GM04503 (cell line): ENCODE data around the gene LDB2.
"Not testable (repeated sequence)": the region's sequence is repeated elsewhere in the genome, so short reads cannot be mapped to it uniquely, and the experiment has no call there.

Experiments used
- DNase-seq: peaks from one replicate; pipeline ENCODE4 v3.0.0-alpha.2; 2012; ENCODE audit warnings: low read depth

LDB2 gene

DNA sequence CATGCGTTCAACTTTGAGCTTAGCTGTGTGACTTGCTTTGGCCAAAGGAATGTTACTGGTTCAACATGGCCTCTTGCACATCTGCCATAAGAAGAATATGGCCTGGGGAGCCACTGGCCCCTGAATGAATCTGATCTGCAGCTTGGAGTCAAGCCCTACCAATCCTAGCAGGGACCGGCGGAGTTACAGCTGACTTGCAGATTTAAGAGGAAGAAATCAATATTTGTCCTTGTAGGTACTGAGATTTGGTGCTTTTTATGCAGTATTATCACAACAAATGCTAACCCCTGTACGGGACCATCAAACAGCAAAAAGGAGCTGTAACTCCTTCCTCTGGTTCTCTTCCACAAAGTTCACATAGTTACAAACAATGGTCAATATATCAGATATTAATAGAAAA, 252.0 kb downstream of the LDB2 start:
- DNase-seq, result no peak

DNA sequence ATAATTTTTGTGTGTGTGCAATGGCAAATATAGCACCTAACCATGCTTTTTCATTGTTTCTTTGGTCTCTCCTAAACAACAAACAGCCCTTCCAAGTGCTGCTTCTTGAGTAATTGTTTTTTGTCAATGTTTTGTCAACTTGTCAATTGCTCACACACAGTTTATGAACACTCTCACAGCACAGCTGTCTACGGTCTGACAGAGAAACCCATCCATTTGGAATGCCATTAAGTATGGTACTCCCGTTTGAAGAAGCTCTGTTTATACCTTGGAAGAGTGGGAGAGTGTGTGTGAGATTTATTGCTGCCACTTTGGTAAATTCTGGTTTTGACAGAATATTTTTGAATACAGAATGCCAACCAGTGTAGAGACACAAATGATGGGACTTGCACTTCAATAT, 254.6 kb downstream of the LDB2 start:
- DNase-seq, result no peak

DNA sequence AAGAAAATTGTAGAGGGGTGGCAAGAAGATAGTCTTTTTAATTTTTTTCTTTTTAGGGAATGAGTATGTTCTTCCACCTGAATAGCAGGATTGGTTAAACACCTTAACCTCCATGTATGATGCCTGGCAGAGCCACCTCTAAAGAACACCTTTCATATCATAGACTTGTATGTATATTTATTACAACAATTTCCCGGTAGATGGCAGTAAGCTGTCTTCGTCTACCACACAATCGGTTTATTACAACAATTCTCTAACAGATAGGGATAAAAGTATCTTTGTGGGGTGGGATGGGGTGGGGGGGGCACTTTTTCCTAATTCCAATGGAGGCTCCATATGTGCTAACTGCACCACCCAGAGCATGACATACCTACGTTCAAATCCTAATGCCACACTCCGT, 255.5 kb downstream of the LDB2 start:
- no peak for DNase-seq

DNA sequence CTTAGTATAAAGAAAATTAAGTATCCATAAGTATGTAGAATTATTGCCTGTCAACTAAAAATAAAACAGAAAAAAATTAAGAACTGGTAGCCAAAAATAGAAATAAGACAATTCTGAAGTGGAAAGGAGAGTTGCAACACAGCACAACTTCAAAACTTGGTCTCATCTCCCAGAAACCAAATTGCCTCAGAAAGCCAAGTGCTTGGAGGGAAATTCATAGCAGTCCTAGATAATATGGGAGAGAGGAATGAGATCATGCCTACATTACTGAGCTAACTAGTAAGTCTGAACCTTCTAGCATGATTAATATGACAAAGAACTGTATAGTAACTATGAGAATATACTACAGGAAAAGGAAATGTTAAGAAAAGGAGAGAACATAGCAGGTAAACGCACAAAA, 256.5 kb downstream of the LDB2 start:
- DNase-seq, result peak; percentile 60

DNA sequence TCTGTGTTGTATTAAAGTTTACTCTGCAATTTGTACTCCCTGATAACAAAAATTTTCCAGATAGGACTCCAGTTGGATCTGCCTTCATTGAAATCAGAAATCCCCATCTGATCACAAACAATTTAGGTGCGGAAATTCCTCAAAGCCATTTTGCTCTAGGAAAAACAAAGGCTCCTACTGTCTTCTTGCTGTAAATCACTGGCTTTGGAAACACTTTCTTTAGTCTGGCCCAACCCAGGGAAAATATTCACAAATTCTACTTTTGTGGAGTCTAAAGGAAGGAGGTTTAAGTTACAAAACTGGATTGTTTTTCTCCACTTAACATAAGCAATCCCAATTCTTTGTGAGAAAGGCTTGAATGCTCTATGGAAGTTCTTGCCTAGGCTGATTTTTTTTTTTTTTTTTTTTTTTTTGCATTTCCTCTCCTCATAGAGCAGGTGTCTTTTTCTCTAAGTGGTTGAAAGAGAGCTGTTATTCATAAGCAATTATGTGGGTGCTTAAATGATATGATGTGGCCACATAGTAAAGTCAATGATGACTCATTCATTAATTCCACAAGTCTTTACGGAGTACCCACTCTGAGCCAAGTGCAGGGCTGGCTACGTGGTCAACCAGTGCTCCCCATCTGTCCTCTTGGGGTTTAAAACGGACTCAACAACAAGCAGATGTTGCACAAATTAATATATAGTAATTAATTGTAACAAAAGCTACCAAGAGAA, 261.4 kb downstream of the LDB2 start:
- no peak for DNase-seq

DNA sequence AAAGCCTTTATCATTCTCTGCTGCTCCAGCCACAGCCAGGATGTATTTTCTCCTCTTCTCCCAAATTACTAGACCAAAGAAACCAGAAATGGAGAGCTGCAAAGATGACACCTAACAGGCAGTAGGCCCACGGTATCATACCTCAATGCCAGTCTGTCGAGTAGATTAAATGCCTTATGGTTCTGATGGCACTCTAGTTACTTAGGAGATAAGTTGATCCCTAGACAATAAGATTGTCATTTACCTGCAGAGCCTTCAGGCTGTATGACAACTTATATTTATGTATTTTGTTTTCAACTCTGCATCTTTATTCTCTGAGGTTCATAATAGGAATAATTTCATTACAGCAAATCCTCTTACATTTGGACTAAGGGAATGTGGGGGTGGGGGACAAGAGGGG, 262.1 kb downstream of the LDB2 start:
- DNase-seq, result no peak

DNA sequence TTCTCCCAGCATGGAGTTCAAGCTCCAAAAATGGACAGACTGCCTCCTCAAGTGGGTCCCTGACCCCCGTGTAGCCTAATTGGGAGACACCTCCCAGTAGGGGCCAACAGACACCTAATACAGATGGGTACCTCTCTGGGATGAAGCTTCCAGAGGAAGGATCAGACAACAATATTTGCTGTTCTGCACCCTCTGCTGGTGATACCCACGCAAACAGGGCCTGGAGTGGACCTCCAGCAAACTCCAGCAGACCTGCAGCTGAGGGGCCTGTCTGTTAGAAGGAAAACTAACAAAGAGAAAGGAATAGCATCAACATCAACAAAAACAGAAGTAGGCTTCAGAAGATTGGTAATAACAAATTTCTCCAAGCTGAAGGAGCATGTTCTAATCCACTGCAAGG, 269.2 kb downstream of the LDB2 start:
- DNase-seq, result not testable (repeated sequence)

DNA sequence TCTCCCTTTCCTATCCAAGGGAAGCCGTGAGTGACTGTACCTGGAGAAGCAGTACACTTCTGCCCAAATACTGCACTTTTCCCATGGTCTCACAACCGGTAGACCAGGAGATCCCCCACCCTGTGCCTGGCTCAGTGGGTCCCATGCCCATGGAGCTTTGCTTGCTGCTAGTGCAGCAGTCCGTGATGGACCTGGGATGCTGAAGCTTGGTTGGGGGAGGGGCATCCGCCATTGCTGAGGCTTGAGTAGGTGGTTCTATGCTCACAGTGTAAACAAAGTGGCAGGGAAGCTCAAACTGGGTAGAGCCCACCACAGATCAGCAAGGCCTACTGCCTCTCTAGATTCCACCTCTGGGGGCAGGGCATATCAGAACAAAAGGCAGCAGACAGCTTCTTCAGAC, 269.6 kb downstream of the LDB2 start:
- DNase-seq, result not testable (repeated sequence)

DNA sequence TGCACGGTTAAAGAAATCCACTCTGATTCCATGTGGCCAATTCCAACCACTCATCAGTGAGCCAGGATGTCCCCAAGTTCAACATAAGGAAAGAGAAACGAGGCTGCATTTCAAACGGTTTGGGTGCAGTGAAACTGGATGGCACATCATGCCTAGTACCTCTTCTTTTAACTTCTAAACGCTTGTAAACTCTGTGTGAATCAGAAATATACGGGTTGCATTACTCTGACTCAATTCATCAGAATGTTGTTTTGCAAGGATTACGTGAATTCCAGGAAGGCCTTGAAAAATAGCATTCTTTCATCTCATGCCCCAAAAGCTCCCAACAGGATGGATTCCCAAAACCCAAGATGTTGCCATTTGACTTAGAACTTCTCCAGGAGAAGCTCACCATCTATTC, 270.4 kb downstream of the LDB2 start:
- DNase-seq, result peak; percentile 93

DNA sequence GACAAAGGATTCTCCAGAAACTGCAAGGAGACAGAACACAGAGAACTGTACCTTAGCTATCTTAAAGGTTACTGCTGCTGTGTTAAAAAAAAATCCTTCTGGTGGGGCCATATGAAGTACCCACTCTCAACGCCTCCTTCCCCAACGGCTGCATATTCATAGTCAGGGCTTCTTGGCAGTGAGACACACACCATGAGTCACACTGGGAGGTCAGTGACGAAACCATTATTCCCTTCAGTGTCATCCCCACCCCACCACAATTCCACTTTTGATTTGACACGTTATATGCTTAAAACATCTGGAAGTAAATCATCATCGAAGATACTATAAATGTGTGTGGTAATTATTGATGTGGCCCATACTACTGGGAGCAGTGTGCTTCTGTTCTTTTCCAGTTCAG, 271.5 kb downstream of the LDB2 start:
- peak; percentile 80 for DNase-seq

DNA sequence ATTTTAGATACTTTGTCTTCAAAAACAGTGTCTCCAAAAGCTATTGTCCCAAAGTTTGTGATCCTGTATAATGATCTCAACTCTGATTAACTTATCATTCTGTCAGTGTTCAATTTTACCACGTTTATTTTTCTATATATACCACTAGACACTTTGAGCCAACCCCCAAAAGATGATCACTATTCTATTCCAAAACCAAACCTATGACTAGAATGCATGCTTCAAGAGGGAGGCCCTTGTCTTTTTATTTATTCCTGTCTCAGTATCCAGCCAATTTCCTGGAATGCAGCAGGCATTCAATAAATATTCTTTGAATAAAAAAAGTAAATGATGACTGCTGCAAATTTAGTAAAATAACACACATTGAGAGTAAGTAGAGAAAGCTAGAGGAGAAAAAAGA, 275.6 kb downstream of the LDB2 start:
- DNase-seq, result no peak

DNA sequence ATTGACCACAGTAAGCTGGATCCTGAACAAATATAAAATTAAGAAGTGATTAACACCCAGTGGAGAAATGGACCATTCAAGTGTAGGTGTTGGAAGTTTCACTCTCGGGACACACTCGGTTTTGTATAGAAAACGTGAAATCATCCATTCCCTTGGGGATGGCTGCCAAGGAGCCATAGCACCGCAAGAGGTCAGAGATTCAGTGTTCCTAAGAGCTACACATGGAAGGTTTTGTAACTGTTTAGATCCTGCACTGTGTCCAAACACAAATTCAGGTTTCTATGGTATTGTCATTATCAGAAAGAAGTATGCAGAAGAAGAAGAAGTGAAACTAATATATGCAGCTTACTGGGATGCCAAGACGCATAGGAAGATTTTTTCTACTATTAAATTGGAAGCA, 281.0 kb downstream of the LDB2 start:
- no peak for DNase-seq

DNA sequence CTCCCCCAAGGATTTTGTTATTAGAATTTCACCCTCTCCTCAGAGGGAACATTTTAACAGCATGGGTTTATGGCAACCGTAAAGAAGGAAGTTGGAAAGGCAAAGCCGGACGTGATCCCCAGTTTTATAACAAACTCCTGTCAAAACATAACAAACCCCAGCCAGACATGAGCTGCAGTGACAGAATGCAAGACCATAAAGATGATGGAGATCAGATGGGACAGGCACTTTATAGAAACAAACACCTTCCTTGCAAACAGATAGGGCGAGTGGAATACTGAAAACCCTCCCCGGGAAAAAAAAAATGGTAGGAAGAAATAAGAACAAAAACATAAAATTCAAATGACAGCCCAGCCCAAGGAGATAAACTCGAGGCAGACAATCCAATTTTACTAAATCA, 281.4 kb downstream of the LDB2 start:
- DNase-seq, result no peak

DNA sequence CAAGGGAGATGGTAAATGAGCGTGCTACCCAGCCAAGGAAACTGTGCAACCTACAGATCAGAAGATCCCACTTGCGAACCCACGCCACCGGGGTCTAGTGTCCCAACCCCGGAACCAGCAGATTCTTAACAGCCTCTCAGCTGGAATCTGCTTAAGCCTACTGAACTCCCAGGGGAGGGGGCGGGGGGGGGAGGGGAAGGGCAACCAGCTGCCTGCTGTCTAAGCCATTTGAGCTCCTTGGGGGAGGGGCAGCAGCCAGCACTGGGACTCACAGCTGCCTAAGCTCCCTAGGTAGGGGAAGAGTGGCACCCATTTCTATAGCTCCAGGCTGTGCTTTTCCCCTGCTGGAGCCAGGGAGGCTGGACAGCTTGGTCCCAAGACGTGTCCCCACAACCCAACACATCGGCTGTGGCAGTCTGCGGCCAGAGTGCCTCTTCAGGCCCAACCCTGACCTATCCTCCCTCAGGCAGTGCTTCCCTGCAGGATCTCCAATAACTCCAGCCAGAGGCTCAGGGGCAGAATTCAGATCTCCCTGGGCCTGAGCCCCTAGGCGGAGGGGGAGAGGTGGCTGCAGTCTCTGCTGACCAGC, 289.2 kb downstream of the LDB2 start:
- no peak for DNase-seq

DNA sequence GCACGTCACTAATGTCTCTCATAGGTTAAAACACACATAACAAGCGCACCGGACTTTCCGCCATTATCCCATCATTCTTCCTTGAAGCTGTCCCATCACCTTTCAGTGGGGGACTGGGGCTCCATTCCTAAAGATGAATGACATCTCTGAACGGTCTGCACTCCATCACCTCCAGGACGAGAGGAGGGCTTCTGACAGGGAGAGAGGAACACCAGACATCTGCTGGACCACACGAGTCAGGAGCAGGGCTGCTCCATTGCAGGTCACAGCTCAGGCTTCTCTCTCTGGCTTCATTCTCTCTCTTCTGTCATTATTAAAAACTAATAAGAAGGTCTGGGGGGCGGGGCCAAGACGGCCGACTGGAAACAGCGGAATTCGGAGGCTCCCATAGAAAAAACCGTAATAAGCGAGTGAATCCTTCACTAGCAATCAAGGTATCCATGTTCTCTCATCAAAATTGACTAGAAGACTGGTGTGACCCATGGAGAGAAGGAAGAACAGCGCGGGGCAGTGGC, 289.8 kb downstream of the LDB2 start:
- no peak for DNase-seq

DNA sequence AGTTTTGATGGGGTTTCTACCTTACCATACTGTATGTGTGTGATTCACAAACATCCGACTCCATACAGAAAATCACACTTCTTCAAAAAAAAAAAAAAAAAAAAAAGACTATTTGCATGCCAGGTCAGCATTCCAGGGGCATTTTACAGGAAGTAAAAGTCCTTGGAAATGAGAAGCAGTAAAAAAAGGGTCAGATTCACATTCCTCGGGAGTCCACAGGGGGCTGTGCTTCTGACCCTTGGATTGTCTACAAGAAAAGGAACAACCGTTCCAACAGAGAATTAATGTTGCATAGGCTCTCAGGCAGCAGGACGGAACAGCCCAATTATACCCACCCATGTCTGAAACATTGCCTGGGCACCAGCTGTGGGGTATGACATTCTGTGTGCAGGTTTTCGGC, 290.3 kb downstream of the LDB2 start:
- DNase-seq, result no peak

DNA sequence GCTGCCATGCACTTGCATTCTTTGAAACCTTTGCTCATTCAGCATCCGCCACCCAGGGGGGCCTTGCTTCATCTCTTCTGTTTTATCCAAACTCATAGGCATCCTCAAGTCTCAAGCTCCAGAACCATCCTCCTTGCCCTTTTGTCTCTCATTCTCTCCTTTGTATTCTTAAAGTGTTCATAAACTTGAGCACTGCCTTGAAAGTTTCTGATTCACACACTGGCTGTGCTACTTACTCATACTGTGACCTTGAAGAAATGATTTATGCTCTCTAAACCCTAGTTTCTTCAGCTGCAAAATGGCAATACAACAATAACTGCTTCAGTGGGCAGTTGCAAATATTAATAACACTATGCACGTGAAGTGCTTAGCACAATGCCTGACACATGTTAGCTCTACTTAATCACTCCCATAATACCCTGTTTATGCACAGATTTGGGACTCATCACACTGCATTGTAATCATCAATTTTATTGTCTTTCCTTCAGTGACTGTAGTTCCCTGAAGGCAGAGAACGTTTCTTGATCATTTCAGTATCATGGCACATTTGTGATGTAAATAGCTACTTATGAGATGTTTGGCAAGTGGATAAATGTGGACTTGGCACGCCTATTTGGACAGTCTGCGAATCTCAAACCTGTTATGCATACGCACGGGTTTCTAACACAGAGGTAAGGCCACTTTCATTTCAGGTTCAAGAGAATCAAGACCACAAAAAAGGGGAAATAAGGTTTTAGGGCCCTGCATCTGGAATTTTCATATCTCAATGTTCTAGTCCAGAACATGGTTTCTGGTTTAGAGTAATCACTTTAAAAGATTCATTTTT, 291.0 kb downstream of the LDB2 start:
- DNase-seq, result no peak

DNA sequence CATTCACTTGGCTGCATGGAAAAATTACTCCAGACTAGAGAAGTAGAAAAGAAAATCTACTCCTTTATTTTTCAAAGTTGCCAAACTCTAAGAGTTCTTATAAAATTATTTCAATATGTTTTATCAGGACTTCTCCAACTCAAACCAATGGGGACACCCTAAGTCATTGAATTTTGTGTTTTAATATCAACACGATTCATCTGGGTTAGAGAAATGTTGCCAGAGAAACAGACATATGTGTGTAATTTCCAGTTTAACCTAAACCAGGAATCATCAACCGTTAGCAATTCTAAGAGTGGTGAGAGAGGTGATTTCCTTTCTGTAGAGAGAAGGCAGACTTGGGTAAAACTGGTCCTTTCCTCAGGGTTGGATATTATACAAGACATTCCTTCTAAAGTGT, 291.8 kb downstream of the LDB2 start:
- no peak for DNase-seq

DNA sequence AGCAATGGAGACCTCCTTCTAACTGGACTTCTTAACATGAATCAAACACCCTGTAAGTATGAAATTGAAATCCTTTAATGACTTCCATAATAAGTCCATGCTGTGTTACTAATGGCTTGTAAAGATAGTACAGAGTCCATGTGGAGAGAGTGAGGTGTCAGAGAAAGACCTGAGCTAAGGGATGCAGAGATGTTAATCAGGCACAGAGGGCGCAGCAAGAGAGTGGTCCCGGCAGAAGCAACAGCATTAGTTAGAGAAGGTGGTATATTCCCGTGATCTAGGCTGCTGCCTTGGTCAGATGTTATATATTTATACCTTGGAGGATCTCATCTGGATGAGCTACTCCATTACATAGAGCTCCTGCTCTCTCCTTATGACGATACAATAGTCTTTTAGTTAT, 295.3 kb downstream of the LDB2 start:
- DNase-seq, result no peak

DNA sequence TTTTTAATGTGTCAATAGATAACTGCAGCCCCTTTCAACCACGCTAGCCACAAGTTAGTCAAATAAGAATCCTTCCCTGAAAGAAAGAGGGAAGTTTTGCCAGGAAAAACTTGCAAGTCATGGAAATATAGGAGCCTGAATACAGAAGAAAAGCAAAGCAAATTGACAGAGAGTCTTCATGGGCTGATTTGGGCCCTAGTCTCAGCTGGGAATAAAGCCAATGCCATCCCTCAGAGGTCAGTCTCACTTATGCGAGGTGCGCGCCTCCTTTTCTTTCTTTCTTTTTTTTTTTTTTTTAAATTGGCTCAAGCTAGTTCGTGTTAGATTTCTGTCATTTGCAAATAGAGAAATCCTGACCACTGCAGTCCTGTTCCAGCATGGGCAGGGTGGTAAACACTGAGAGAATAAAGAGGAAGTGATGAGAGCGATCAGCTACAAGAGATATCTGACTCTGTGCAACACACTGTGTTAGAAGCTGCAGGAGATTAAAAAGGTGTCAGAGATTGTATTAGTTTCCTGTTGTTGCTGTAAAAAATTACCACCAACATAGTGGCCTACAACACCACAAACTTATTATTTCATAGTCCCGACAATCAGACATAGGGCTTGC, 299.7 kb downstream of the LDB2 start:
- DNase-seq, result no peak

DNA sequence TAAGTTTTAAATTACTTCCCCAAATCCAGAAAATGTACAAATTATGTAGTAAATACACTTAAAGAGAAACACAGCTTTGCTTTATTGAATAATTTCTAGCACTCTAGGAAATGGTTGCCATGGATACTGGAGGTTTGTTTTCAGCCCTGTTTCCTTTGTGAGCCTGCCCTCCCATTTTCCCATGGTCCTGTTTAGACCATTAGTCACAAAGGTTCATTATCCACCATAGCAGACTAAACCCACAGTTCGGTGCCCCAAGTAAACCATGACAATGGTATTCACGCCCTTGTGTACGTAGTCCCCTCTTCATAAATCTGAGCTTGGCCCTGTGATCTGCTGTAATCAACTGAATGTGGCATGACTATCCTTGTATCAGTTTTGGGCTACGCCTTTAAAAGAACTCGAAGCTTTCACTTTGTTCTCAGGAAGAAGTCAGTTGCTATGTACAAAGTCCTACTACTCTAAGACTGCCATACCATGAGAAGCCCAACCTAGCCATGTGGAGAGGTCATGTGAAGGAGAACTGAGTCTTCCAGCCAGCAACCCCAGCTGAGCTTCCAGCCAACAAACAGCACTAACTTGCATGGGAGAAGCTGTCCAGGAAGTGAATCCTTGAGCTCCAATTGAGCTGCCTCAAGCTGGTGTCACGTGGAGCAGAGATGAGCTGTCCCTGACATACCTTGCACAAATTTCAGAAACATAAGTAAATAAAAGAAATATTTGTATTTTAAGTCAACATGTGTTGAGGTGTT, 300.4 kb downstream of the LDB2 start:
- DNase-seq, result no peak

DNA sequence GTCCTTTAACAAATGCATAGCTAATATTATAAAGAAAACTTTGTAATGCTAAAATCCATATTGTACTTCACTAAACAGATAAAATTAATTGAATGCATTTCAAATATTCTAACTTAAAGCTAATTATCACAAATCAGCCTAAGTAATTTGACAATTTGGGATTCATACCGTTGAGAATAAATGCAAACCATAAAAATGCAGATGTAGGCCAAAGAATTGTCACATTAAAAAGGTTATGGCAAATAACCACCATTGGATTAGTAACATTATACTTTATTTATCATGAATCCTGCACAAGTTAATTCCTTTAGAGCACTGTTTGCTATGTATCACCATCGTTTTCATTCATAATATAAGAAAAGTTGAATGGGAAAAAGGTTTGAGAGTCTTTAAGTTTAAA, 301.0 kb downstream of the LDB2 start:
- no peak for DNase-seq
